ENCODE measurements around the gene GOSR1.

GOSR1 gene

GRCh38 chr17:30476726-30477082, 504 bp upstream of the GOSR1 start:
- ATAC-seq, result no peak

DNA sequence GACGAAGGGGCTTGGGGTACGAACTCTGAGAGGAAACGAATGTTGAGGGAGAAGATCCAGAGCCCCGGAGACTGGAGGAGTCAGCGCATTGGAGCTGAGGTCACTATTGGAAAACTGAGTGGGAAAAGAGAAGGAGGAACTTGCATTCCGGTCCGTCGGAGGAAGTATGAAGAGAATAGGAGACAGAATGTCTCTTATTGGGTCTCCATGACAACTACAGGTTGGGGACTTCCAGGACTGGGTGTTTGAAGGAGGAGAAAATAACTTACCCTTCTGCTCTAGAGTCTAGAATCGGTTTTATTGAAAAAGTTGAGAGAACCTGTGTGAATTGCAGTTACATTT, 537 bp downstream of the GOSR1 start:
- H3K27ac Mint-ChIP-seq, result peak overlapping the region; percentile 98
- peak overlapping the region; percentile 95 for H3K4me3 Mint-ChIP-seq
- peaks cover 15% of the 10 kb centered on the region for H3K36me3 Mint-ChIP-seq
- H3K27me3 Mint-ChIP-seq, result no peaks in the 10 kb centered on the region
- peak; percentile 37 for ATAC-seq
- H3K4me1 Mint-ChIP-seq, result peaks cover 28% of the 10 kb centered on the region
- H3K9me3 Mint-ChIP-seq, result no peaks in the 10 kb centered on the region

More at GRCh38 chr17:30476726-30477082, 504 bp upstream of the GOSR1 start:
- no peaks in the 10 kb centered on the region for H3K27me3 Mint-ChIP-seq
- H3K4me3 Mint-ChIP-seq, result peak overlapping the region; percentile 95
- no peaks in the 10 kb centered on the region for H3K9me3 Mint-ChIP-seq
- H3K27ac Mint-ChIP-seq, result peak overlapping the region; percentile 98
- H3K4me1 Mint-ChIP-seq, result peaks cover 28% of the 10 kb centered on the region
- peaks cover 12% of the 10 kb centered on the region for H3K36me3 Mint-ChIP-seq

DNA sequence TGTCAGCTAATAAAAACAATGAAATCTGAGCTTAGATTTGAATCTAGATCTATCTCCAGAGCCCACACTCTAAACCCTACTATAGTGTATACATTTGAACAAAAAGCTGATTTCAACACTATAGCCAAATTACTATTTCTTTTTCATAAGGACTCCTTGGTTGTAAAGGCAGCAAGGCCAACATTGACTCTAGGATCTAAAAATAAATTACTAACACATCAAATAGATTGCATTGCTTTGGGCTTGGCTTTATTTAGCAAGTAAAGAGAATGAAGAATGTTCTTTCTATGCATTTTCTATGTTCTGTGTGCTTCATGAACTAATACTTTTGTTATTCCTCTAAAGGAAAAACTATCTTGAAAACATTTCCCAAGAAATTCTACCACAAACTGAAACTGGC, 5.3 kb downstream of the GOSR1 start:
- H3K9me3 Mint-ChIP-seq, result no peaks in the 10 kb centered on the region
- ATAC-seq, result no peak
- H3K36me3 Mint-ChIP-seq, result peaks cover 50% of the 10 kb centered on the region
- no peak overlapping the region for H3K4me3 Mint-ChIP-seq
- H3K4me1 Mint-ChIP-seq, result peaks cover 15% of the 10 kb centered on the region
- H3K27ac Mint-ChIP-seq, result no peak overlapping the region
- no peaks in the 10 kb centered on the region for H3K27me3 Mint-ChIP-seq

DNA sequence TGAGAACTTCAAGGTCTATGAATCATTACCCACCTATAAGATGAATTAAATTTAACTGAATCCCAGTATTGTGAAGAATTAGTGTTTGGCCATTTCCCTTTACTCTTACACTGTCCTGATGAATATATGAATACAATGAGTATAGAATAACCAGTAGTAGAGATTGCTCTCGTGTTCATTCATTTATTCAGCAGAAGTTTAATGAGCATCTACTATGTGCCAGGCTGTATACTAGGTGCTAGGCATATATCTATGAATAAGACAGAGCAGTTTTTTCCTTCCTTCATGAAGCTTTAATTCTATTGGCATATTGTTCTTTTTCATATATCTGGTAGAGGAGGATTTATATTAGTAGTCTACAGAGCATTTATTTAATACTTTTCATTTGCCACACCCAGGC, 6.0 kb downstream of the GOSR1 start:
- peaks cover 9% of the 10 kb centered on the region for H3K4me1 Mint-ChIP-seq
- no peak overlapping the region for H3K4me3 Mint-ChIP-seq
- no peaks in the 10 kb centered on the region for H3K27me3 Mint-ChIP-seq
- peaks cover 52% of the 10 kb centered on the region for H3K36me3 Mint-ChIP-seq
- no peaks in the 10 kb centered on the region for H3K9me3 Mint-ChIP-seq
- ATAC-seq, result no peak
- no peak overlapping the region for H3K27ac Mint-ChIP-seq

DNA sequence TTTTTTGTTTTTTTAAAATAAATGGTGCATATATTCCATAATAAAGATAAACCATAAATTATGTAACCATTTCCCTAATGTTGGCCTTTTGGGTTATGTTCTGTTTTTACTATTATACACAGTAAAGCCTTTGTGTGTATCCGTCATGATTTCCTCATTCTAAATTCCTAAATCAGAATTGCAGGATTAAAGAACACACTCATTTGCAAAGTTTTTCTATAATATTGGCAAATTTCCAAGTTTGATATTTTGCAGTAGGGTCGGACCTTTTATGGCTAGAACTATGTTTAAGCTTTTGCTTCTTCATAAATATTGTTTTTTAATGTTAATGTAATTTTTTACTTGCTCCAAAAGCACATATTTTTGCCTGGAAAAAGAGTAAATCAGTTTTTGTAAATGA, 16.6 kb downstream of the GOSR1 start:
- no peak for ATAC-seq
- H3K27ac Mint-ChIP-seq, result no peak overlapping the region
- peaks cover 58% of the 10 kb centered on the region for H3K36me3 Mint-ChIP-seq
- H3K4me3 Mint-ChIP-seq, result no peak overlapping the region
- no peaks in the 10 kb centered on the region for H3K27me3 Mint-ChIP-seq
- H3K4me1 Mint-ChIP-seq, result no peaks in the 10 kb centered on the region
- no peaks in the 10 kb centered on the region for H3K9me3 Mint-ChIP-seq

DNA sequence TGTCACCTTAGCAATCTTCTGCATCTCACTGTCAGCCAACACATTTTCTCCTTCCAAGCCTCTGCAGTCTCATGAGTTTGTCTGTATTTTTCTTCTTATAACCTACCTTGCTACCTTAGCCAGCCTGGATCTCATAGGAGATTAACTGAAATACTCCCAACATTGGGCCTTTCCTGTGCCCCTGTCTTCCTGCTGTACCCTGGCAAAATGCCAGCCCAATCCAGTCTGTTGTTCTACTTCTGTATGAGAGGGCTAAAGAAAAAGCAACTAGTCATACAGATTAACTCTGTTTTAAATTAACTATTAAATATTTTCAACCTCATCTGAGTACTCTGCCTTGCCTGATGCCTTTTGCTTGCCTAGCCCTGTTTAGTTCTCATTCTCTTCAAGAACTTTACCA, 18.4 kb downstream of the GOSR1 start:
- ATAC-seq, result no peak
- no peak overlapping the region for H3K27ac Mint-ChIP-seq
- no peaks in the 10 kb centered on the region for H3K4me1 Mint-ChIP-seq
- H3K9me3 Mint-ChIP-seq, result no peaks in the 10 kb centered on the region
- no peak overlapping the region for H3K4me3 Mint-ChIP-seq
- peaks cover 57% of the 10 kb centered on the region for H3K36me3 Mint-ChIP-seq
- H3K27me3 Mint-ChIP-seq, result no peaks in the 10 kb centered on the region

GRCh38 chr17:30503558-30503957, 26.4 kb downstream of the GOSR1 start:
- no peak overlapping the region for H3K4me3 Mint-ChIP-seq
- H3K36me3 Mint-ChIP-seq, result peaks cover 71% of the 10 kb centered on the region
- H3K27ac Mint-ChIP-seq, result no peak overlapping the region
- H3K9me3 Mint-ChIP-seq, result no peaks in the 10 kb centered on the region
- no peaks in the 10 kb centered on the region for H3K4me1 Mint-ChIP-seq
- no peaks in the 10 kb centered on the region for H3K27me3 Mint-ChIP-seq
- ATAC-seq, result no peak

DNA sequence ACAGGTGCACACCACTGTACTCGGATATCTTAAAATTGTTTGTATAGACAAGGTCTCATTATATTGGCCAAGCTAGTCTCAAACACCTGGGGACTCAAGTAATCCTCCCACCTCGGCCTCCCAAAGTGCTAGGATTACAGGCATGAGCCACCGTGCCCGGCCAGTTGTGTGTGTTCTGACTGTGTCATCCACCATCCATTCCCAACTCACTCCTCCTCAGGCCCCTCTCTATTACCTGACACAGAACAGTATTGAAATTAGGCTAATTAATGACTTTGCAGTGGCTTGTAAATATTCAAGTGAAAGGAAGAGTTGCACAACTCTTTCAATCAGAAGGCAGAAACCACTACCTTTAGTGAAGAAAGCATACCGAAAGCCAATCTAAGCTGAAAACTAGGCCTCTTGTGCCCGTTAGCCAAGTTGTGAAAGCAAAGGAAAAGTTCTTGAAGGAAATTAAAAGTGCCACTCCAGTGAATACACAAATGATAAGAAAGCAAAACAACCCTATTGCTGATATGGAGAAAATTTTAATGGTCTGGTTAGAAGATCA, 28.7 kb downstream of the GOSR1 start:
- ATAC-seq, result no peak

GRCh38 chr17:30506481-30506880, 29.3 kb downstream of the GOSR1 start:
- Mint-ChIP-seq H3K36me3 (peaks cover 49% of the 10 kb centered on the region), H3K4me3 (no peak overlapping the region), H3K9me3 (no peaks in the 10 kb centered on the region)

More for the DNA sequence above, 28.7 kb downstream of the GOSR1 start:
- H3K9me3 Mint-ChIP-seq, result no peaks in the 10 kb centered on the region
- no peaks in the 10 kb centered on the region for H3K4me1 Mint-ChIP-seq
- H3K27ac Mint-ChIP-seq, result no peak overlapping the region
- H3K36me3 Mint-ChIP-seq, result peaks cover 54% of the 10 kb centered on the region
- H3K4me3 Mint-ChIP-seq, result no peak overlapping the region
- no peaks in the 10 kb centered on the region for H3K27me3 Mint-ChIP-seq

DNA sequence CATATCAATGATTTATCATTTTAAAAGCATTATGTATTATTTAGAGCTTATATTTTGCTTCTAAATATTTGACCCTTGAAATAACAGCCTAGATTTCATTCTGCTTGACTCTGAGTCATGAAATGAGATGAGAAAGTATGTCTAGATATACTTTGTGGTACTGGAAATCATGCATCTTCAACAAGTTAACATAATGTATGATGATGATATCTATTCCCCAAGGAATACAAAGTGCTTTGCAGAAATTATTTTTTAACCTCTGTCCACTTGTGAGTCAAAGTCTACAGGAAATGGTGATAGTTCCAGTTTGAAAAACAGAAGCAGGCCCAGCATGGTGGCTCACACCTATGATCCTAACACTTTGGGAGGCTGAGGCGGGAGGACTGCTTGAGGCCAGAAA, 36.1 kb downstream of the GOSR1 start:
- Mint-ChIP-seq H3K27me3 (no peaks in the 10 kb centered on the region), H3K27ac (no peak overlapping the region), H3K4me3 (no peak overlapping the region), H3K9me3 (no peaks in the 10 kb centered on the region), H3K36me3 (peaks cover 39% of the 10 kb centered on the region), H3K4me1 (peaks cover 12% of the 10 kb centered on the region)
- ATAC-seq, result no peak

More at GRCh38 chr17:30506481-30506880, 29.3 kb downstream of the GOSR1 start:
- no peak overlapping the region for H3K27ac Mint-ChIP-seq
- H3K27me3 Mint-ChIP-seq, result no peaks in the 10 kb centered on the region
- no peak for ATAC-seq
- no peaks in the 10 kb centered on the region for H3K4me1 Mint-ChIP-seq

DNA sequence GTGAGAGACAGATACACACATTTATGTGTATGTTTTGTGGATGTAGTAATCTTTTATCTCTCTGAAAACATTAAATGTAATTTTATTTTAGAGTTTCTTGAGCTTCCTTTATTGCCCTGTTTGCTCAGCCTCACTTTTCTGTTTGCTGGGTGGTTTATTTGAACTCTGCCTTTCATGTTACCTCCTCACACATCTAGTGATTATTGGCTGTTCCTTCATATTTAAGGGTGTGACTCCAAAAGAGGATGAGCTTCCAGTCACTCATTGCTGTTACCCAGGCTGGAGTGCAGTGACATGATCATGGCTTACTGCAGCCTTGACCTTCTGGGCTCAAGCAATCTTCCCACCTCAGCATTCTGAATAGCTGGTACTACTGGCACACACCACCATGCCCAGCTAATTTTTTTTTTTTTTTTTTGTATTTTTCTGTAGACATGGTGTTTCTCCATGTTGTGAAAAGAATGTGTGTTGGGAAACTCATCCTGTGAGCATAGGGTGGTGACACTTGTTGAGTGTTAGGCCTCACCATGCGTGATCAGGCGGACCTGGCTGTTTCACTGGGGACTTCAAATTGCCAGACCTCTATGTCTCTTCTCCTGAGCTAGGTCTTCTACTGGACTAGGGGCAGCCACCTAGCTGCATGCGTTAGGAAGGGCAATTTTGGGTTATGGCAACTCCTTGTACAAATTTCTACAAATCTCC, 37.8 kb downstream of the GOSR1 start:
- H3K4me3 Mint-ChIP-seq, result no peak overlapping the region
- H3K9me3 Mint-ChIP-seq, result no peaks in the 10 kb centered on the region
- H3K36me3 Mint-ChIP-seq, result peaks cover 45% of the 10 kb centered on the region
- H3K27me3 Mint-ChIP-seq, result no peaks in the 10 kb centered on the region
- no peak overlapping the region for H3K27ac Mint-ChIP-seq
- peaks cover 12% of the 10 kb centered on the region for H3K4me1 Mint-ChIP-seq
- ATAC-seq, result no peak

GRCh38 chr17:30517786-30518185, 40.6 kb downstream of the GOSR1 start:
- Mint-ChIP-seq H3K4me1 (peaks cover 8% of the 10 kb centered on the region), H3K4me3 (no peak overlapping the region), H3K36me3 (peaks cover 66% of the 10 kb centered on the region), H3K27ac (no peak overlapping the region), H3K27me3 (no peaks in the 10 kb centered on the region), H3K9me3 (no peaks in the 10 kb centered on the region)
- ATAC-seq, result no peak

- Mint-ChIP-seq H3K4me1 (peaks cover 8% of the 10 kb centered on the region), H3K4me3 (no peak overlapping the region), H3K27me3 (no peaks in the 10 kb centered on the region), H3K27ac (no peak overlapping the region), H3K36me3 (peaks cover 67% of the 10 kb centered on the region), H3K9me3 (no peaks in the 10 kb centered on the region)
- no peak for ATAC-seq
Observed at GRCh38 chr17:30519166-30519565, 42.0 kb downstream of the GOSR1 start.

DNA sequence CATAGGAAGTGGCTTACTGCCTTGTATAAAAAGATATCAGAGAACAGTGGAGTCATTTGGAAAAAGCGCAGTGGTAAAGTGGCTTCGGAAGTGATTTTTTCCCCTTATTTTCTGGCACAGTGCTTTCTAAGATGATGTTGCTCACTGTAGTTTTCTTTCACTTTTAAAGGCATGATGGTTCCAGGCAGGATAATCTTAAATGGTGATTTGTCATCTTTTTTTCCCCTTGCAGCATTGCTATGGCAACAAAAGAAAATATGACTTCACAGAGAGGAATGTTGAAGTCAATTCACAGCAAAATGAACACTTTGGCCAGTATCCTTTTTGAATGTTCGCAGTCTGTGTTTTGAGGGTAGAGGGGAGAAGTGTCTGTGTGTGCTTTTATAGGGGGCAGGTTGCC, 42.5 kb downstream of the GOSR1 start:
- H3K36me3 Mint-ChIP-seq, result peaks cover 61% of the 10 kb centered on the region
- H3K27ac Mint-ChIP-seq, result no peak overlapping the region
- ATAC-seq, result no peak
- no peaks in the 10 kb centered on the region for H3K27me3 Mint-ChIP-seq
- no peaks in the 10 kb centered on the region for H3K9me3 Mint-ChIP-seq
- peaks cover 8% of the 10 kb centered on the region for H3K4me1 Mint-ChIP-seq
- no peak overlapping the region for H3K4me3 Mint-ChIP-seq

- H3K27me3 Mint-ChIP-seq, result no peaks in the 10 kb centered on the region
- no peaks in the 10 kb centered on the region for H3K9me3 Mint-ChIP-seq
- H3K27ac Mint-ChIP-seq, result no peak overlapping the region
- H3K4me3 Mint-ChIP-seq, result no peak overlapping the region
- peaks cover 8% of the 10 kb centered on the region for H3K4me1 Mint-ChIP-seq
- H3K36me3 Mint-ChIP-seq, result peaks cover 54% of the 10 kb centered on the region
- ATAC-seq, result no peak
Observed at GRCh38 chr17:30520436-30520835, 43.2 kb downstream of the GOSR1 start.

GRCh38 chr17:30520882-30521281, 43.7 kb downstream of the GOSR1 start:
- peaks cover 52% of the 10 kb centered on the region for H3K36me3 Mint-ChIP-seq
- ATAC-seq, result no peak
- H3K4me3 Mint-ChIP-seq, result no peak overlapping the region

More at GRCh38 chr17:30520882-30521281, 43.7 kb downstream of the GOSR1 start:
- Mint-ChIP-seq H3K27me3 (no peaks in the 10 kb centered on the region), H3K4me1 (peaks cover 8% of the 10 kb centered on the region), H3K9me3 (no peaks in the 10 kb centered on the region), H3K27ac (no peak overlapping the region)

All from stimulated activated memory B cell treated with anti-CD40 and anti-IgM and Interleukin-4, amounts not matched to agents 10 μg/mL and 1 μg/mL and 100 μg/mL, for 72 hours (primary cell).